PC-3 (cell line): ENCODE results near the gene DPF1. TPM values are rescaled to one million over a fixed set of nuclear protein-coding genes. Genes with fewer than 3 reads are reported as not detected.

Source experiments
- ATAC-seq: fragments of 200-7000 bp; cut with Tn5 transposase; 2 replicates; pipeline ENCODE4 v1.9.1; 2020; ENCODE audit warnings: mild to moderate bottlenecking, moderate library complexity
- BruUV-seq: library from RNA; stranded (reverse); fragments of 400-500 nt; replicated peaks from 2 replicates; lab custom pipeline; 2021; lab: Mats Ljungman, UMichigan
- CTCF ChIA-PET: fragments of 300-600 bp; sonication (Branson Sonifier 250); formaldehyde crosslinking; loops from one replicate; lab custom pipeline; 2022; ENCODE audit warnings: antibody characterized with exemption; lab: Charles Lee
- POLR2A ChIA-PET: fragments of 300-600 bp; sonication (Branson Sonifier 250); formaldehyde crosslinking; loops from one replicate; lab custom pipeline; 2022; ENCODE audit warnings: antibody characterized with exemption; ENCODE audit not compliant: unreplicated experiment; lab: Charles Lee
- DNase-seq: peaks from one replicate; pipeline ENCODE4 v3.0.0-alpha.2; 2015
- H2AFZ ChIP-seq: fragments of 300-600 bp; sonication (generic); 2 replicates; pipeline ENCODE4 v1.6.0; 2016; ENCODE audit warnings: antibody characterized with exemption, low read length
- H3F3A ChIP-seq: fragments of 300-600 bp; sonication (generic); one replicate; pipeline ENCODE4 v1.6.0; 2017; ENCODE audit warnings: antibody characterized with exemption, low read length, control low read depth, mild to moderate bottlenecking; ENCODE audit not compliant: unreplicated experiment
- H3K27ac ChIP-seq: fragments of 300-600 bp; sonication (generic); 2 replicates; pipeline ENCODE4 v1.5.1; 2016; ENCODE audit warnings: mild to moderate bottlenecking, low read length
- H3K27me3 ChIP-seq: fragments of 300-600 bp; sonication (generic); 2 replicates; pipeline ENCODE4 v1.6.1; 2016; ENCODE audit warnings: low read length, mixed read lengths
- H3K36me3 ChIP-seq: fragments of 300-600 bp; sonication (generic); 2 replicates; pipeline ENCODE4 v1.6.1; 2016; ENCODE audit warnings: low read depth, mixed run types, low read length, mixed read lengths
- H3K4me1 ChIP-seq: fragments of 300-600 bp; sonication (generic); 2 replicates; pipeline ENCODE4 v1.5.1; 2016; ENCODE audit warnings: low read length; ENCODE audit not compliant: insufficient read depth
- H3K4me2 ChIP-seq: fragments of 300-600 bp; sonication (generic); 2 replicates; pipeline ENCODE4 v1.6.0; 2016; ENCODE audit warnings: low read length
- H3K4me3 ChIP-seq: fragments of 300-600 bp; sonication (generic); 2 replicates; pipeline ENCODE4 v1.5.1; 2016; ENCODE audit warnings: mild to moderate bottlenecking, low read length, mixed read lengths
- H3K79me2 ChIP-seq: fragments of 300-600 bp; sonication (generic); 2 replicates; pipeline ENCODE4 v1.6.1; 2017; ENCODE audit warnings: low read length, mixed read lengths
- H3K9ac ChIP-seq: fragments of 300-600 bp; sonication (generic); 2 replicates; pipeline ENCODE4 v1.6.0; 2016; ENCODE audit warnings: mild to moderate bottlenecking, low read length
- H3K9me2 ChIP-seq: fragments of 300-600 bp; sonication (generic); replicated peaks from 2 replicates; pipeline ENCODE4 v1.6.1; 2016; ENCODE audit warnings: mixed run types, low read length, mixed read lengths
- H3K9me3 ChIP-seq: fragments of 300-600 bp; sonication (generic); 2 replicates; pipeline ENCODE4 v1.6.1; 2016; ENCODE audit warnings: low read length, mixed read lengths
- H4K20me1 ChIP-seq: fragments of 300-600 bp; sonication (generic); 2 replicates; pipeline ENCODE4 v1.6.1; 2016; ENCODE audit warnings: low read length, mixed read lengths
- EZH2 ChIP-seq: fragments of 300-600 bp; sonication (generic); IDR thresholded peaks from one replicate; pipeline ENCODE4 v1.6.1; 2017; ENCODE audit warnings: antibody characterized with exemption, mild to moderate bottlenecking, low read length; ENCODE audit not compliant: unreplicated experiment
- EZH2phosphoT487 ChIP-seq: fragments of 300-600 bp; sonication (generic); IDR thresholded peaks from 2 replicates; pipeline ENCODE4 v1.6.1; 2018; ENCODE audit warnings: mild to moderate bottlenecking, antibody characterized with exemption, low read length, borderline replicate concordance
- intact Hi-C: fragments of 100-400 bp; cut with micrococcal nuclease; formaldehyde crosslinking; loops from 2 replicates; pipeline ENCODE4 v1.9.0; 2023
- total RNA-seq: library from RNA; depleted of rRNA; stranded (reverse); fragments of >200 nt; gene quantifications from 2 replicates; pipeline ENCODE4 v1.2.3, GENCODE V29; 2014
- TF ChIP-seq, protein P1 (sequence below): fragments of 300-600 bp; sonication (generic); conservative IDR thresholded peaks from 2 replicates; pipeline ENCODE4 v1.5.1; 2017; ENCODE audit warnings: antibody characterized with exemption, low read depth, mild to moderate bottlenecking, low read length

Gene DPF1
- total RNA-seq, 1 experiment from 2014 or later = 8.1 TPM

GRCh38 chr19:38194061-38194701 is 29.8 kb downstream of the DPF1 start:
- Histone ChIP-seq H3K4me3 (no peak overlapping the region), H3K4me2 (no peak overlapping the region), H3K9ac (no peak overlapping the region), H3F3A (no peaks in the 10 kb centered on the region), H3K9me2 (no peaks in the 10 kb centered on the region), H3K9me3 (no peaks in the 10 kb centered on the region), H2AFZ (no peak overlapping the region), H3K27me3 (no peaks in the 10 kb centered on the region), H3K79me2 (no peaks in the 10 kb centered on the region), H3K36me3 (no peaks in the 10 kb centered on the region), H3K4me1 (peaks cover 10% of the 10 kb centered on the region; the same call in 1 of the 2 replicates), H4K20me1 (no peaks in the 10 kb centered on the region), H3K27ac (no peak overlapping the region)
- no TSS peak for BruUV-seq
- intact Hi-C loops = no loop called here
- POLR2A ChIA-PET = interaction anchor here (0.6 kb wide), 2 partner anchors 180 to 195 kb away, joined by 3 read pairs; partner anchors contain the start of gene PSMD8
- CTCF ChIA-PET = no interaction called here
- ATAC-seq = peak; percentile 93
- TF ChIP-seq EZH2 = no peak
- TF ChIP-seq, protein P1, sequence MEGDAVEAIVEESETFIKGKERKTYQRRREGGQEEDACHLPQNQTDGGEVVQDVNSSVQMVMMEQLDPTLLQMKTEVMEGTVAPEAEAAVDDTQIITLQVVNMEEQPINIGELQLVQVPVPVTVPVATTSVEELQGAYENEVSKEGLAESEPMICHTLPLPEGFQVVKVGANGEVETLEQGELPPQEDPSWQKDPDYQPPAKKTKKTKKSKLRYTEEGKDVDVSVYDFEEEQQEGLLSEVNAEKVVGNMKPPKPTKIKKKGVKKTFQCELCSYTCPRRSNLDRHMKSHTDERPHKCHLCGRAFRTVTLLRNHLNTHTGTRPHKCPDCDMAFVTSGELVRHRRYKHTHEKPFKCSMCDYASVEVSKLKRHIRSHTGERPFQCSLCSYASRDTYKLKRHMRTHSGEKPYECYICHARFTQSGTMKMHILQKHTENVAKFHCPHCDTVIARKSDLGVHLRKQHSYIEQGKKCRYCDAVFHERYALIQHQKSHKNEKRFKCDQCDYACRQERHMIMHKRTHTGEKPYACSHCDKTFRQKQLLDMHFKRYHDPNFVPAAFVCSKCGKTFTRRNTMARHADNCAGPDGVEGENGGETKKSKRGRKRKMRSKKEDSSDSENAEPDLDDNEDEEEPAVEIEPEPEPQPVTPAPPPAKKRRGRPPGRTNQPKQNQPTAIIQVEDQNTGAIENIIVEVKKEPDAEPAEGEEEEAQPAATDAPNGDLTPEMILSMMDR = no peak
- TF ChIP-seq EZH2phosphoT487 = no peak
- peak; percentile 49 for DNase-seq

GRCh38 chr19:38193445-38193844 is 30.6 kb downstream of the DPF1 start:
- H3K9me2 ChIP-seq = no peaks in the 10 kb centered on the region
- TF ChIP-seq, protein P1 = no peak
- TF ChIP-seq EZH2phosphoT487 = no peak
- no peak for TF ChIP-seq EZH2
- no TSS peak for BruUV-seq
- ChIA-PET POLR2A (interaction anchor here (0.6 kb wide), 1 partner anchor 194 kb away, joined by 3 read pairs; no protein-coding TSS in a partner anchor), CTCF (no interaction called here)
- H3K4me3 ChIP-seq = no peak overlapping the region
- no peaks in the 10 kb centered on the region for H4K20me1 ChIP-seq
- H2AFZ ChIP-seq = no peak overlapping the region
- no peak overlapping the region for H3K27ac ChIP-seq
- H3F3A ChIP-seq = no peaks in the 10 kb centered on the region
- no peaks in the 10 kb centered on the region for H3K27me3 ChIP-seq
- DNase-seq (no peak), ATAC-seq (no peak)
- H3K9ac ChIP-seq = no peak overlapping the region
- H3K9me3 ChIP-seq = no peaks in the 10 kb centered on the region
- no peaks in the 10 kb centered on the region for H3K36me3 ChIP-seq
- H3K79me2 ChIP-seq = no peaks in the 10 kb centered on the region
- intact Hi-C loops = no loop called here
- H3K4me2 ChIP-seq = no peak overlapping the region
- peaks cover 10% of the 10 kb centered on the region; the same call in 1 of the 2 replicates for H3K4me1 ChIP-seq

- no TSS peak for BruUV-seq
- H3K36me3 ChIP-seq = no peaks in the 10 kb centered on the region
- no peaks in the 10 kb centered on the region for H3K9me2 ChIP-seq
- ChIA-PET CTCF (no interaction called here), POLR2A (no interaction called here)
- no peaks in the 10 kb centered on the region for H3K9me3 ChIP-seq
- no peak overlapping the region for H3K4me2 ChIP-seq
- H3K4me1 ChIP-seq = peaks cover 10% of the 10 kb centered on the region; the same call in 1 of the 2 replicates
- ATAC-seq (no peak), DNase-seq (no peak)
- H2AFZ ChIP-seq = no peak overlapping the region
- no peak overlapping the region for H3K9ac ChIP-seq
- no peaks in the 10 kb centered on the region for H3F3A ChIP-seq
- no peaks in the 10 kb centered on the region for H4K20me1 ChIP-seq
- TF ChIP-seq EZH2 (no peak), EZH2phosphoT487 (no peak)
- TF ChIP-seq, protein P1 = no peak
- intact Hi-C loops = no loop called here
- no peak overlapping the region for H3K4me3 ChIP-seq
- no peak overlapping the region for H3K27ac ChIP-seq
- H3K79me2 ChIP-seq = no peaks in the 10 kb centered on the region
- H3K27me3 ChIP-seq = no peaks in the 10 kb centered on the region
Measured at GRCh38 chr19:38191747-38192146, 32.3 kb downstream of the DPF1 start.
